ENCODE measurements around the gene KMT5B. TPM values are rescaled to one million over a fixed set of nuclear protein-coding genes. Genes with fewer than 3 reads are reported as not detected.

KMT5B gene
- total and polyA plus RNA-seq, 2 experiments from 2014 or later: 26.4 to 31.0 TPM

- DNase-seq (ENCODE audit: low spot score) (no peak), ATAC-seq (no peak)
- Histone ChIP-seq H3K36me3 (ENCODE audit: insufficient read depth) (no peaks in the 10 kb centered on the region), H3K9me2 (ENCODE audit: insufficient read depth) (no peaks in the 10 kb centered on the region), H3F3A (replicated peaks; ENCODE audit: low read depth) (no peaks in the 10 kb centered on the region), H3K27me3 (ENCODE audit: insufficient read depth) (no peaks in the 10 kb centered on the region), H2AFZ (no peak overlapping the region), H3K27ac (ENCODE audit: low read depth) (no peak overlapping the region), H3K4me3 (no peak overlapping the region), H3K79me2 (replicated peaks; ENCODE audit: insufficient read depth) (no peaks in the 10 kb centered on the region), H4K20me1 (replicated peaks; ENCODE audit: insufficient read depth) (no peaks in the 10 kb centered on the region), H3K4me2 (no peak overlapping the region), H3K4me1 (ENCODE audit: insufficient read depth) (no peaks in the 10 kb centered on the region)
- TF ChIP-seq ZNF331 (CRISPR knock-in tag; IDR thresholded peaks at IDR 0.05; ENCODE audit: low read depth): no peak
- TF ChIP-seq JUNB (IDR thresholded peaks at IDR 0.05; ENCODE audit: unreplicated experiment): no peak
- TF ChIP-seq, protein P1, sequence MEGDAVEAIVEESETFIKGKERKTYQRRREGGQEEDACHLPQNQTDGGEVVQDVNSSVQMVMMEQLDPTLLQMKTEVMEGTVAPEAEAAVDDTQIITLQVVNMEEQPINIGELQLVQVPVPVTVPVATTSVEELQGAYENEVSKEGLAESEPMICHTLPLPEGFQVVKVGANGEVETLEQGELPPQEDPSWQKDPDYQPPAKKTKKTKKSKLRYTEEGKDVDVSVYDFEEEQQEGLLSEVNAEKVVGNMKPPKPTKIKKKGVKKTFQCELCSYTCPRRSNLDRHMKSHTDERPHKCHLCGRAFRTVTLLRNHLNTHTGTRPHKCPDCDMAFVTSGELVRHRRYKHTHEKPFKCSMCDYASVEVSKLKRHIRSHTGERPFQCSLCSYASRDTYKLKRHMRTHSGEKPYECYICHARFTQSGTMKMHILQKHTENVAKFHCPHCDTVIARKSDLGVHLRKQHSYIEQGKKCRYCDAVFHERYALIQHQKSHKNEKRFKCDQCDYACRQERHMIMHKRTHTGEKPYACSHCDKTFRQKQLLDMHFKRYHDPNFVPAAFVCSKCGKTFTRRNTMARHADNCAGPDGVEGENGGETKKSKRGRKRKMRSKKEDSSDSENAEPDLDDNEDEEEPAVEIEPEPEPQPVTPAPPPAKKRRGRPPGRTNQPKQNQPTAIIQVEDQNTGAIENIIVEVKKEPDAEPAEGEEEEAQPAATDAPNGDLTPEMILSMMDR (conservative IDR thresholded peaks at IDR 0.05; ENCODE audit: low read depth in 2 of 2): no peak
- no peak for TF ChIP-seq EZH2 (IDR thresholded peaks at IDR 0.05; ENCODE audit: low read depth, unreplicated experiment)
- TF ChIP-seq, protein P2, sequence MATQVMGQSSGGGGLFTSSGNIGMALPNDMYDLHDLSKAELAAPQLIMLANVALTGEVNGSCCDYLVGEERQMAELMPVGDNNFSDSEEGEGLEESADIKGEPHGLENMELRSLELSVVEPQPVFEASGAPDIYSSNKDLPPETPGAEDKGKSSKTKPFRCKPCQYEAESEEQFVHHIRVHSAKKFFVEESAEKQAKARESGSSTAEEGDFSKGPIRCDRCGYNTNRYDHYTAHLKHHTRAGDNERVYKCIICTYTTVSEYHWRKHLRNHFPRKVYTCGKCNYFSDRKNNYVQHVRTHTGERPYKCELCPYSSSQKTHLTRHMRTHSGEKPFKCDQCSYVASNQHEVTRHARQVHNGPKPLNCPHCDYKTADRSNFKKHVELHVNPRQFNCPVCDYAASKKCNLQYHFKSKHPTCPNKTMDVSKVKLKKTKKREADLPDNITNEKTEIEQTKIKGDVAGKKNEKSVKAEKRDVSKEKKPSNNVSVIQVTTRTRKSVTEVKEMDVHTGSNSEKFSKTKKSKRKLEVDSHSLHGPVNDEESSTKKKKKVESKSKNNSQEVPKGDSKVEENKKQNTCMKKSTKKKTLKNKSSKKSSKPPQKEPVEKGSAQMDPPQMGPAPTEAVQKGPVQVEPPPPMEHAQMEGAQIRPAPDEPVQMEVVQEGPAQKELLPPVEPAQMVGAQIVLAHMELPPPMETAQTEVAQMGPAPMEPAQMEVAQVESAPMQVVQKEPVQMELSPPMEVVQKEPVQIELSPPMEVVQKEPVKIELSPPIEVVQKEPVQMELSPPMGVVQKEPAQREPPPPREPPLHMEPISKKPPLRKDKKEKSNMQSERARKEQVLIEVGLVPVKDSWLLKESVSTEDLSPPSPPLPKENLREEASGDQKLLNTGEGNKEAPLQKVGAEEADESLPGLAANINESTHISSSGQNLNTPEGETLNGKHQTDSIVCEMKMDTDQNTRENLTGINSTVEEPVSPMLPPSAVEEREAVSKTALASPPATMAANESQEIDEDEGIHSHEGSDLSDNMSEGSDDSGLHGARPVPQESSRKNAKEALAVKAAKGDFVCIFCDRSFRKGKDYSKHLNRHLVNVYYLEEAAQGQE (IDR thresholded peaks at IDR 0.05; ENCODE audit: unreplicated experiment): no peak
- no peak for TF ChIP-seq STAT1 (IDR thresholded peaks at IDR 0.05; ENCODE audit: unreplicated experiment)
- TF ChIP-seq ZNF114 (CRISPR knock-in tag; IDR thresholded peaks at IDR 0.05): no peak
- no peak for TF ChIP-seq EZH2phosphoT487 (IDR thresholded peaks at IDR 0.05; ENCODE audit: unreplicated experiment)
- TF ChIP-seq, protein P3, sequence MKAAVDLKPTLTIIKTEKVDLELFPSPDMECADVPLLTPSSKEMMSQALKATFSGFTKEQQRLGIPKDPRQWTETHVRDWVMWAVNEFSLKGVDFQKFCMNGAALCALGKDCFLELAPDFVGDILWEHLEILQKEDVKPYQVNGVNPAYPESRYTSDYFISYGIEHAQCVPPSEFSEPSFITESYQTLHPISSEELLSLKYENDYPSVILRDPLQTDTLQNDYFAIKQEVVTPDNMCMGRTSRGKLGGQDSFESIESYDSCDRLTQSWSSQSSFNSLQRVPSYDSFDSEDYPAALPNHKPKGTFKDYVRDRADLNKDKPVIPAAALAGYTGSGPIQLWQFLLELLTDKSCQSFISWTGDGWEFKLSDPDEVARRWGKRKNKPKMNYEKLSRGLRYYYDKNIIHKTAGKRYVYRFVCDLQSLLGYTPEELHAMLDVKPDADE (IDR thresholded peaks at IDR 0.05): no peak
- no peak for TF ChIP-seq POLR2AphosphoS5 (IDR thresholded peaks at IDR 0.05; ENCODE audit: low read depth)
- no peak for TF ChIP-seq CREB1 (CRISPR knock-in tag; IDR thresholded peaks at IDR 0.05; ENCODE audit: low read depth)
- TF ChIP-seq, protein P4, sequence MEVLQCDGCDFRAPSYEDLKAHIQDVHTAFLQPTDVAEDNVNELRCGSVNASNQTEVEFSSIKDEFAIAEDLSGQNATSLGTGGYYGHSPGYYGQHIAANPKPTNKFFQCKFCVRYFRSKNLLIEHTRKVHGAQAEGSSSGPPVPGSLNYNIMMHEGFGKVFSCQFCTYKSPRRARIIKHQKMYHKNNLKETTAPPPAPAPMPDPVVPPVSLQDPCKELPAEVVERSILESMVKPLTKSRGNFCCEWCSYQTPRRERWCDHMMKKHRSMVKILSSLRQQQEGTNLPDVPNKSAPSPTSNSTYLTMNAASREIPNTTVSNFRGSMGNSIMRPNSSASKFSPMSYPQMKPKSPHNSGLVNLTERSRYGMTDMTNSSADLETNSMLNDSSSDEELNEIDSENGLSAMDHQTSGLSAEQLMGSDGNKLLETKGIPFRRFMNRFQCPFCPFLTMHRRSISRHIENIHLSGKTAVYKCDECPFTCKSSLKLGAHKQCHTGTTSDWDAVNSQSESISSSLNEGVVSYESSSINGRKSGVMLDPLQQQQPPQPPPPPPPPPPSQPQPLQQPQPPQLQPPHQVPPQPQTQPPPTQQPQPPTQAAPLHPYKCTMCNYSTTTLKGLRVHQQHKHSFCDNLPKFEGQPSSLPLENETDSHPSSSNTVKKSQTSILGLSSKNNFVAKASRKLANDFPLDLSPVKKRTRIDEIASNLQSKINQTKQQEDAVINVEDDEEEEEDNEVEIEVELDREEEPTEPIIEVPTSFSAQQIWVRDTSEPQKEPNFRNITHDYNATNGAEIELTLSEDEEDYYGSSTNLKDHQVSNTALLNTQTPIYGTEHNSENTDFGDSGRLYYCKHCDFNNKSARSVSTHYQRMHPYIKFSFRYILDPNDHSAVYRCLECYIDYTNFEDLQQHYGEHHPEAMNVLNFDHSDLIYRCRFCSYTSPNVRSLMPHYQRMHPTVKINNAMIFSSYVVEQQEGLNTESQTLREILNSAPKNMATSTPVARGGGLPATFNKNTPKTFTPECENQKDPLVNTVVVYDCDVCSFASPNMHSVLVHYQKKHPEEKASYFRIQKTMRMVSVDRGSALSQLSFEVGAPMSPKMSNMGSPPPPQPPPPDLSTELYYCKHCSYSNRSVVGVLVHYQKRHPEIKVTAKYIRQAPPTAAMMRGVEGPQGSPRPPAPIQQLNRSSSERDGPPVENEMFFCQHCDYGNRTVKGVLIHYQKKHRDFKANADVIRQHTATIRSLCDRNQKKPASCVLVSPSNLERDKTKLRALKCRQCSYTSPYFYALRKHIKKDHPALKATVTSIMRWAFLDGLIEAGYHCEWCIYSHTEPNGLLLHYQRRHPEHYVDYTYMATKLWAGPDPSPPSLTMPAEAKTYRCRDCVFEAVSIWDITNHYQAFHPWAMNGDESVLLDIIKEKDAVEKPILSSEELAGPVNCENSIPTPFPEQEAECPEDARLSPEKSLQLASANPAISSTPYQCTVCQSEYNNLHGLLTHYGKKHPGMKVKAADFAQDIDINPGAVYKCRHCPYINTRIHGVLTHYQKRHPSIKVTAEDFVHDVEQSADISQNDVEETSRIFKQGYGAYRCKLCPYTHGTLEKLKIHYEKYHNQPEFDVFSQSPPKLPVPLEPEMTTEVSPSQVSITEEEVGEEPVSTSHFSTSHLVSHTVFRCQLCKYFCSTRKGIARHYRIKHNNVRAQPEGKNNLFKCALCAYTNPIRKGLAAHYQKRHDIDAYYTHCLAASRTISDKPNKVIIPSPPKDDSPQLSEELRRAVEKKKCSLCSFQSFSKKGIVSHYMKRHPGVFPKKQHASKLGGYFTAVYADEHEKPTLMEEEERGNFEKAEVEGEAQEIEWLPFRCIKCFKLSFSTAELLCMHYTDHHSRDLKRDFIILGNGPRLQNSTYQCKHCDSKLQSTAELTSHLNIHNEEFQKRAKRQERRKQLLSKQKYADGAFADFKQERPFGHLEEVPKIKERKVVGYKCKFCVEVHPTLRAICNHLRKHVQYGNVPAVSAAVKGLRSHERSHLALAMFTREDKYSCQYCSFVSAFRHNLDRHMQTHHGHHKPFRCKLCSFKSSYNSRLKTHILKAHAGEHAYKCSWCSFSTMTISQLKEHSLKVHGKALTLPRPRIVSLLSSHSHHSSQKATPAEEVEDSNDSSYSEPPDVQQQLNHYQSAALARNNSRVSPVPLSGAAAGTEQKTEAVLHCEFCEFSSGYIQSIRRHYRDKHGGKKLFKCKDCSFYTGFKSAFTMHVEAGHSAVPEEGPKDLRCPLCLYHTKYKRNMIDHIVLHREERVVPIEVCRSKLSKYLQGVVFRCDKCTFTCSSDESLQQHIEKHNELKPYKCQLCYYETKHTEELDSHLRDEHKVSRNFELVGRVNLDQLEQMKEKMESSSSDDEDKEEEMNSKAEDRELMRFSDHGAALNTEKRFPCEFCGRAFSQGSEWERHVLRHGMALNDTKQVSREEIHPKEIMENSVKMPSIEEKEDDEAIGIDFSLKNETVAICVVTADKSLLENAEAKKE (CRISPR knock-in tag; IDR thresholded peaks at IDR 0.05): no peak
- TF ChIP-seq NANOG (IDR thresholded peaks at IDR 0.05; ENCODE audit: borderline replicate concordance): no peak
- no peak overlapping the region for H3K27ac Mint-ChIP-seq
- no peaks in the 10 kb centered on the region for H3K36me3 Mint-ChIP-seq (ENCODE audit: low read depth)
- no peaks in the 10 kb centered on the region for H3K27me3 Mint-ChIP-seq (ENCODE audit: insufficient read depth, low read depth, poor library complexity)
- no peaks in the 10 kb centered on the region for H3K9me3 Mint-ChIP-seq
- H3K4me3 Mint-ChIP-seq: no peak overlapping the region
- H3K4me1 Mint-ChIP-seq: no peaks in the 10 kb centered on the region
These were observed 10.2 kb upstream of the KMT5B start for GRCh38 chr11:68223275-68223674.
